GM18951 (cell line): ENCODE results near the gene TSPAN13.

ENCODE experiments used
- POLR2A ChIP-seq: IDR thresholded peaks from 4 replicates; pipeline ENCODE4 v1.6.1; 2011; ENCODE audit warnings: mild to moderate bottlenecking; ENCODE audit not compliant: insufficient read length, insufficient read depth; ENCODE audit errors: extremely low read depth
- in situ Hi-C: fragments of 300-500 bp; cut with MboI; formaldehyde crosslinking; loops from one replicate; pipeline ENCODE4 v1.12.0; 2022; ENCODE audit warnings: low sequenced_read_pairs, mixed read lengths, inconsistent platforms; ENCODE audit not compliant: unreplicated experiment

The TSPAN13 gene

DNA sequence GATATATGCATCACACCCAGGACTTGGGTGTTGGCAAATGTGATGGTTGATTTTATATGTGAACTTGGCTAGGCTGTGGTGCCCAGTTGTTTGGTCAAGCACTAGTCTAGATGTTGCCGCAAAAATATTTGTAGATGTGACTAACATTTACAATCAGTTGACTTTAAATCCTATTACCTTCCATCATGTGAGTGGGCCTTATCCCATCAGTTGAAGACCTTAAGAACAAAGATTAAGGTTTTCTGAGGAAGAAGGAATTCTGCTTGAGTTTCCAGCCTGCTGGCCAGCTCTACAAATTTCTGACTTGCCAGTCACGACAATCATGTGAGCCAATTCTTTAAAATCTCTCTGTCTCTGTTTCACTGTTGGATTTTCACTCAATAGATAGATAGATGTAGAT lies 20.3 kb downstream of the TSPAN13 start:
- in situ Hi-C loops = no loop called here
- no peak for TF ChIP-seq POLR2A

DNA sequence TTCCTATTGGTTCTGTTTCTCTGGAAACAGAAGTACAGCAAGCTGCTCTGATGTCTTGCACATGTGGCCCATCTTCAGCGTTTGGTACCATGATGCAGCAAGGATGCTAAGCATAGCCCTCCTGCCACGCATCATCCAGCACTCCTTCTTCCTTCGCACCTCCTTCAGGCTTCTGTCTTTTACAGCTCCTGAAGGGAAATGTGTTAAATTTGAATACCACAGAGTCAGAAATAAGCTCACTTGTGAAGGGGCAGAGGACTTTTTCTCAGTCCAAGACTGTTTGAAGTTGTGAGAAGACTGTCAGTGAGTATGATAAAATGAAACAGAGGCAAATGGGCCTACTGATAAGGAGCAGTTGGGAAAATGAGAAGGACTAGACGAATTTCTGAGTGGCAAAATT lies 20.7 kb downstream of the TSPAN13 start:
- in situ Hi-C loops = no loop called here
- TF ChIP-seq POLR2A = no peak

DNA sequence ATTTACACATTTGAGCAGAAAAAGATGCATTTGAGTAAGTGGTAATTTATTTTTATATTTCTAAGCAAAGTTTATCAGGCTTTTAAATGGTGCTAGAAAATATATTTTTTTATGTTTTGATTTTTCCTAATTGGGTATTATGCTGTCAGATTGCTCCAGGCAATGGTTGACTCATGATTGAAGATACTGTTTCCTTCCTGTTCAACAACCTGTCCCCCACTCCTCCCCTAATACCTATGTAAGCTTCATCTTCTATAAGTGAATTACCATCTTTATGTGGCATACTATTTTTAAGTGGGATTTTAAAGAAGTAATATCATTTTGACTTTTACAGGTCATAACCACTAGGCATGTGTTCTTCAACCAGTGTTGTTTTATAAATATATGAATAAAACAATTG lies 21.4 kb downstream of the TSPAN13 start:
- no peak for TF ChIP-seq POLR2A
- in situ Hi-C loops = no loop called here

DNA sequence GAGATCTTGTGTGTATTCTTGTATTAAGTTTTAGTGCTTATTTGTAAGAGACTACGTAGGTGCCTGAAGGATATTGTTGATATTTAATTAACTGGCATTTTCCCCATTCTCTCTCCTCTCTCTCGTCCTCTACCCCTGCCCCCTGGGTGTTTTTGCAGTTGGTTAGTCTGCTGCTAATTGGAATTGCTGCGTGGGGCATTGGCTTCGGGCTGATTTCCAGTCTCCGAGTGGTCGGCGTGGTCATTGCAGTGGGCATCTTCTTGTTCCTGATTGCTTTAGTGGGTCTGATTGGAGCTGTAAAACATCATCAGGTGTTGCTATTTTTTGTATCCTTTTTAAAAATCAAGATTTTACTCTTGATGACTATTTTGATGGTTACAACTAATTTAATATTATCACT lies 22.5 kb downstream of the TSPAN13 start:
- no peak for TF ChIP-seq POLR2A
- in situ Hi-C loops = no loop called here

DNA sequence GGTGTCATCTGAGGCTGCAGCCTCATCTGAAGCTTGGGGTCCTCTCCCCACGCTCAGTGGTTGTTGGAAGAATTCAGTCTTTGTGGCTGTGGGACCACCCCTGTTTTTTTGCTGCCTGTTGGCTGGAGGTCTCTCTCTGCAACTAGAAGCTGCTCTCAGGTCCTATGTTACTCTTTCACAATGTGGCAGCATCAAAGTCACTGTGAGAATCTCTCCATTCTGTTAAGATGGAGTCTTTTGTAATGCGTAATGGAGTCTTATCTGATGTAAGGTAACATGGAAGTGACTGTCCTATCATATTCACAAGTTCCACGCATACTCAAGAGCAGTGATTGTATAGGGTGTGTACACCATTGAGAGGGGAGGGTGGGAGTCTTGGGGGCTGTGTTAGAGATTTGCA lies 24.9 kb downstream of the TSPAN13 start:
- TF ChIP-seq POLR2A = no peak
- in situ Hi-C loops = no loop called here

DNA sequence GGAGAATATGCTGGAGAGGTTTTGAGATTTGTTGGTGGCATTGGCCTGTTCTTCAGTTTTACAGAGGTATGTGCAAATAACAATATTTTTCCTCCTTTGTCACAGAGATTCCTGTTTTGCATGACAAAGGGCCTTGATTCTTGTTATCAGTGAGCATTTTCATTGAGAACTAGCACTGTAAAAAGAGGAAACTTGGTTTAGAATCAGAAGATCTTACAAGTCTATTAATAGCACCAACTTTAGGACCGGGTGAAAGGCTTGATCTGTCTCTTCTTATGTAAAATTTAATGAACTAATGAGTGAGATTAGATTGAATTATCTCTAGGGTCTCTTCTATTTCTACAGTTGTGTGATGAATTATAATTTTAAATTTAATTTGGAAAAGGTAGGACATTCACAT lies 25.5 kb downstream of the TSPAN13 start:
- in situ Hi-C loops = no loop called here
- TF ChIP-seq POLR2A = no peak

DNA sequence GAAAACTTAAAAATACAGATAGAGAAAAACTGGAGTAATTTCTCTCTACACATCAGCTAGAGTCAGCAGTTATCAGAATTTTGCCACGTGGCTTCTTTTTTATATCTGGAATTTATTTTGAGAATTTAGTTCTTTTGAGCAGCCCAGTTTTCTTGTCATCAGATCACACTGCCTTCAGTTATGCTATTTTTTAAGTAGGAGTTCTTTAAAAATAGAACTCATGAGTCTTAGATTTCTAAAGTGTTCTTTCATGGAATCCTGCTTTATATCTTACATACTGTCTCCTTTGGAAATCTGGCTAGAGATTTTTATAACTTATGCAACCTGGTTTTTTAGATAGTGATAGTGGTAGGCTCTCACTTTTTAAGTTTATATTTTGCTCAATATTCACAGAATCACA lies 27.0 kb downstream of the TSPAN13 start:
- TF ChIP-seq POLR2A = no peak
- in situ Hi-C loops = no loop called here

DNA sequence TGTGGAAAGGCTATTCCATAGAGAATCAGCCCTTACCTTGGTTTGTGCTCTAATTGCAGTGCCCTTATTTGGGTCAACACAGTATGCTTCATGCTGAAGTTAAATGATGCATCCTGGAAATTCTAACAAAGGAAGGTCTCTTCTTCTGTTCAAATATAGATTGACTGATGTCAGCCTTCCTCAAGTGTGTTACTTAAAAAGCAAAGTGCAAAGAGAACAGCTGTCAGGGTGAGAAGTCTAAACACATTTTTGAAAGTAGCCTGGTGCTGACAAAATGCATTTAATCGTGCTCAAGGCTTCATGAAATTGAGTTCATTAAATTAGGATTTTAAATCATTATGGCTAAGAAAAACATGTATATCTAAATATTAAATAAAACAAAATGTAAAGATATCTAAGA lies 31.8 kb downstream of the TSPAN13 start:
- in situ Hi-C loops = no loop called here
- no peak for TF ChIP-seq POLR2A

DNA sequence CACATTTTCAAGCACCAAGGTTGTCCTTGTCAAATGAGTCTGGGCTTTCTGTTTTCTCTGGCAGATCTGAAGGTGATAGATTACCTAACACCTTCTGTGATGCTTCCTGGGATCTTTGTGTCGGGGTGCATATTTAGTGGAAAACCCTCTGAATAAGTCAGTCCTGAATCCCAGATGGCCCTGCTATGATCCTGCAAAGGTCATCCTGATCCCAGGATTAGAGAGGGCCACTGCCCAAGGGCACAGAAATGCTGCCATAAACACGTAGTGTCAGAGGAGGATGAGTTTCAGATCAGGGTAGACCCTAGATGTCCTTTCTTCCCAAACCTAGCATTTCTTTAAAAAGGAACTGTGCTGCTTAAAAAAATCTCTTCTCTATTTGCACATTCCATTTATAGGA lies 32.3 kb downstream of the TSPAN13 start:
- TF ChIP-seq POLR2A = no peak
- in situ Hi-C loops = no loop called here

DNA sequence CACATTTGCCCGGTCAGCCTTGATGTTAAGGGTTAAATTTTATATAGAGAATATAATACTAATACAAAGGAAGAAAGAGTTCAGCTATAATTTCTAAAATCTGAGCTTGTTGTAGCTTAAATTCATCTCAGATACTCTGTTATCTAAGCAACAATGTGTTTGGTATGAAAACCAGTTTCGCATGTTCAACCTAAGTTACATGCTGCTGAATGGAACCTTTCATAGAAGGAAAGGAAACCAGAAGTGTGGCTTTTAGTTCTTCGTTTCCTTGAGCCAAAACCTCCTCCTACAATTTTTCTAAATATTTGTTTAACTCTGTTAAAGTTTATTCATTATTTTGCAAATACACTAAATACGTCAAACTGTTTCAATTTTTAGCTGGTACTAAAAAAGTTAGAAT lies 32.7 kb downstream of the TSPAN13 start:
- no peak for TF ChIP-seq POLR2A
- in situ Hi-C loops = no loop called here

DNA sequence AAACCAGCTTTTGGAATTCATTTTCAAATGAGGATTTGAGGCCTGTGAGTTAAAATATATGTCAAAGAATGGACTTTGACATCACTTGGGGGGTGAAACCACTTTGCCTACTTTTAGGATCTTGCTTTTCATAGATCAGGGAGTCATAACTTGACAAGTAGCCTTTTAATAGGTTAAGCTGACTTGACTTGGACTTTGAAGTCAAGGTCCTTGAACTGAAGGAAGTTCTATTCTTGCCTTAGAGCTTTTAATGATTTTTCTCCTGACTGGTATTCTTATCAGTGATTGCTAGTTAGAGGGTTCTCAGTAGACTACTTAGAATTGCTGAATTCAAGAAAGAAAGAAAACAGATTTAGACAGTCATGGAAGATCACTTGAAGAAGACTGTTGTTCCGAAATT lies 33.6 kb downstream of the TSPAN13 start:
- no peak for TF ChIP-seq POLR2A
- in situ Hi-C loops = no loop called here

DNA sequence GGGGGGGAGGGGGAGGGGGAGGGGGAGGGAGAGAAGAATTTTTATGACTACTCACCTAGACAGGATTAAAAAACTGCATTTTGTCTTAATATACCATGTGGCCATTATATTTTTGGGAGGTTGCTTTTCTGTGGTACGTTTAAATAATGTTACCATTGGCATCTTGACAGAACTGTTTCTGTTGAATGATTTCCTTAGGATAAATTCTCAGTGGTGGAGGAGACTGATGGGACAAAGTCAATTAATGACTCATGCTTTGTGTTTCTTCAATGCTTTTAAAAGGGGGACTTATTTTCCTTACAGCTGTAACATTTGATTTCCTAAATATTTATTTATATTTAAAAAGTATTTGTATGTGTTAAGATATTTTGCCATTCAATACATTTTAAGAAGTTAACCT lies 37.5 kb downstream of the TSPAN13 start:
- in situ Hi-C loops = no loop called here
- TF ChIP-seq POLR2A = no peak

DNA sequence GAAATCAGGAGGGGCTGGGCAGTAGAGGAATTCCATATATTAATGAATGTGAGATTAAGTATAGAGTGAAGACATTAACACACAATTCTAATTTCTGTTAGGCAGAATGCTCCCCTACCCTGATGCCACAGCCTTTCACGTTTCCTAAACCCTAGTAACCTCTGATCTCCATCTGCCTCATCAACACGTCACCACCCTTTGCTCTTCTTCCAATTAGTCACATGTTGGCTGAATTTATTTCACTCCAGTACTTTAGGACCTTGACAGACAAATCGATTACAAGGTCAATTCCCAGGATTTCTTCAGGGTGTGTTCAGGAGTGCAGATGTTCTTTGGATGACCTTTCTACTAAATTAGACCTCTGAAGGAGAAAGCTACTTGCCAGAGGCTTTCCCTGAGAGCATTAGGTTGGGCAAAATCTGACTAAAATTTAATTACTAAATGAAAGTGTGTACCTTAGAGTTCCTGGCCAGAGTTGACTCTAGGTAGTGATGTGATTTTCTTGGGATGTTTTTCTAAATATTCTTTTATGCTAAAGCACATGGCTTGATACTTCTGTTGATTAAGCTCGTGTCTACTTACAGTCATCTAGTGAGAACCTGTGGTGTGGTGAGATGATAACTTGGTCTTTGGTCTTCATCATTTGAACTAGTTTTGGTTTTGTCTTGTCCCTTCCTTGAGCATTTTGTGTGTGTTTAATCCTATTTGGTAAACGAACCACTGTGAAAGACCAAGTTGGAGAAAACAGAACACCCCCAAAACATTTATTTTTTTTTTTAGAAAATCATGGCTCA lies 38.5 kb downstream of the TSPAN13 start:
- in situ Hi-C loops = no loop called here
- TF ChIP-seq POLR2A = no peak

DNA sequence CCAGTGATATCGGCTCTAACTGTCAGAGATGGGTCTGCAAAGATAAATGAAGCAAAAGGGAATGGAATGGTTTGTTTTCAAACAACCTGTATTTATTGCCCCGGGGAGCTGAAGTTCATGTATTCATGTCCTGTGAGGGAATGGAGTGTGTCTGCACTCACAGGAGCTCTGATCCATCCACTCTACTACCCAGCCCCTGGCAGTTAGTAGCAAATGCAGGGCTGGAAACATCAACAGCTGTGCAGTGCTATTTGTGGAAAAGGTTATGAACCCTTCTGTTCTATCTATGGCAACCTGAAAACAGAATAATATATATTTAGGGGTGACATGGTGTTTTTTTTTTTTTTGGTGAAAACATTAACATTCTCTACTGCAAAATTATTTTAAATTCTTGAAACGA lies 41.4 kb downstream of the TSPAN13 start:
- in situ Hi-C loops = no loop called here
- TF ChIP-seq POLR2A = no peak

DNA sequence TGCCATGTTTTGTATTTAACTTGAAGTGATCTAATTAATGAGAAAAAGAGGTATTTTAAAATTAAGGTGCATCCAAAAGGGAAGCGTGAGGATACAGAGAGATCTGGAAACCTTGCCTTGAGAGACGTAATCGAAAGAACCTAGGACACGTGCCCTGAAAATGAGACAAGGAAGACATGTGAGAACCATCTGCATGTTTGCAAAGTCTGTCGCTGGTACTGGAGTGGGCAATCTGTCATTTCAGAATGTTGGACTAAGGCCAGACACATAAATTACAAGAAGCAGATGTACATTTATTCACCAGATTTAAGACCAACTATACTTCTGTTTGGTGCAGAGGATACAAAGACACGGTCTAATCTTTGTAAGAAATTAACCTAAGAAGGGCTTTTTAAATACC lies 42.1 kb downstream of the TSPAN13 start:
- no peak for TF ChIP-seq POLR2A
- in situ Hi-C loops = no loop called here
